NT2/D1 (cell line): ENCODE results near the gene CDK14.

Source experiments
- DNase-seq: peaks from one replicate; pipeline ENCODE4 v3.0.0-alpha.2; 2011; ENCODE audit warnings: low read depth, low spot score
- H3K27me3 ChIP-seq: 2 replicates; pipeline ENCODE4 v1.6.0; 2011; ENCODE audit warnings: mild to moderate bottlenecking; ENCODE audit not compliant: insufficient read length, insufficient read depth
- H3K36me3 ChIP-seq: 2 replicates; pipeline ENCODE4 v1.6.1; 2011; ENCODE audit warnings: mild to moderate bottlenecking, low read length, mixed read lengths; ENCODE audit not compliant: insufficient read depth, insufficient read length
- H3K4me1 ChIP-seq: 2 replicates; pipeline ENCODE4 v1.5.1; 2011; ENCODE audit not compliant: insufficient read depth, insufficient read length
- H3K4me3 ChIP-seq: 2 replicates; pipeline ENCODE4 v1.5.1; 2011; ENCODE audit warnings: low read depth; ENCODE audit not compliant: insufficient read length
- H3K9ac ChIP-seq: 2 replicates; pipeline ENCODE4 v1.6.0; 2011; ENCODE audit warnings: low read depth; ENCODE audit not compliant: insufficient read length
- H3K9me3 ChIP-seq: 2 replicates; pipeline ENCODE4 v1.5.1; 2011; ENCODE audit warnings: mild to moderate bottlenecking, low read length; ENCODE audit not compliant: insufficient read depth
- SUZ12 ChIP-seq: IDR thresholded peaks from 2 replicates; pipeline ENCODE4 v1.6.1; 2011; ENCODE audit not compliant: insufficient read length, insufficient read depth; ENCODE audit errors: extremely low read depth
- YY1 ChIP-seq: IDR thresholded peaks from 2 replicates; pipeline ENCODE4 v1.6.1; 2011; ENCODE audit not compliant: insufficient read length, insufficient read depth
- ZNF274 ChIP-seq: IDR thresholded peaks from 2 replicates; pipeline ENCODE4 v1.6.1; 2011; ENCODE audit warnings: mild to moderate bottlenecking, low read depth, low read length

The CDK14 gene

DNA sequence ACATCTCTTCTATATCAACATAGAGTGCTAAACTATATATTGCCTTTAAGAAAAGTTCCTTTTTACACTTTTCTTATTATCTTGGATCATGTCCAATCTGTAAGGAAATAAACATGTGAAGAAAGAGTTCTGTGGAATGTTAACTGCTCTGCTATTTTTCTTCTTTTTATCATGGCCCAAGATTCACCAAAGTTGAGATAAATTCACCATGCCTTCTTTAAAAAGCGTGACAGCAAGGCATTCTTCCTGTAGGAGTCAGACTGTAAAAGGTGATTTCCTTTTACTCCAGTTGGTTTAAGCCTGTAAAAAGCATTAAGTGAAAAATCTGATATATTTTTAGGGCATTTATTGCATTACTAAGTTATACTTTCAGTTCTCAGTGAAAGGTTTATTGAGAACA is 502.4 kb downstream of the CDK14 start:
- Histone ChIP-seq H3K36me3 (no peaks in the 10 kb centered on the region), H3K9ac (no peak overlapping the region), H3K4me3 (no peak overlapping the region), H3K27me3 (no peaks in the 10 kb centered on the region), H3K4me1 (no peaks in the 10 kb centered on the region), H3K9me3 (no peaks in the 10 kb centered on the region)
- TF ChIP-seq ZNF274 = no peak
- no peak for TF ChIP-seq SUZ12
- no peak for TF ChIP-seq YY1
- DNase-seq = no peak

GRCh38 chr7:91103363-91103762 is 507.2 kb downstream of the CDK14 start:
- H3K27me3 ChIP-seq = no peaks in the 10 kb centered on the region
- no peaks in the 10 kb centered on the region for H3K9me3 ChIP-seq
- H3K4me3 ChIP-seq = no peak overlapping the region
- TF ChIP-seq SUZ12 = no peak
- no peak for TF ChIP-seq ZNF274
- TF ChIP-seq YY1 = no peak
- H3K36me3 ChIP-seq = no peaks in the 10 kb centered on the region
- no peak overlapping the region for H3K9ac ChIP-seq
- H3K4me1 ChIP-seq = no peaks in the 10 kb centered on the region
- no peak for DNase-seq

- Histone ChIP-seq H3K27me3 (no peaks in the 10 kb centered on the region), H3K4me3 (no peak overlapping the region), H3K9ac (no peak overlapping the region), H3K4me1 (no peaks in the 10 kb centered on the region), H3K36me3 (no peaks in the 10 kb centered on the region), H3K9me3 (no peaks in the 10 kb centered on the region)
- TF ChIP-seq SUZ12 (no peak), YY1 (no peak), ZNF274 (no peak)
- no peak for DNase-seq
Observed at GRCh38 chr7:91107460-91107859, 511.3 kb downstream of the CDK14 start.

GRCh38 chr7:91109200-91109599 is 513.1 kb downstream of the CDK14 start:
- Histone ChIP-seq H3K9ac (no peak overlapping the region), H3K4me1 (no peaks in the 10 kb centered on the region), H3K27me3 (no peaks in the 10 kb centered on the region), H3K4me3 (no peak overlapping the region), H3K9me3 (no peaks in the 10 kb centered on the region), H3K36me3 (no peaks in the 10 kb centered on the region)
- no peak for DNase-seq
- TF ChIP-seq ZNF274 (no peak), SUZ12 (no peak), YY1 (no peak)

GRCh38 chr7:91112902-91113341 is 516.8 kb downstream of the CDK14 start:
- H3K4me3 ChIP-seq = no peak overlapping the region
- H3K9ac ChIP-seq = no peak overlapping the region
- no peaks in the 10 kb centered on the region for H3K36me3 ChIP-seq
- no peak for TF ChIP-seq SUZ12
- no peak for TF ChIP-seq YY1
- TF ChIP-seq ZNF274 = no peak
- no peak for DNase-seq
- no peaks in the 10 kb centered on the region for H3K4me1 ChIP-seq
- H3K9me3 ChIP-seq = no peaks in the 10 kb centered on the region
- H3K27me3 ChIP-seq = no peaks in the 10 kb centered on the region

DNA sequence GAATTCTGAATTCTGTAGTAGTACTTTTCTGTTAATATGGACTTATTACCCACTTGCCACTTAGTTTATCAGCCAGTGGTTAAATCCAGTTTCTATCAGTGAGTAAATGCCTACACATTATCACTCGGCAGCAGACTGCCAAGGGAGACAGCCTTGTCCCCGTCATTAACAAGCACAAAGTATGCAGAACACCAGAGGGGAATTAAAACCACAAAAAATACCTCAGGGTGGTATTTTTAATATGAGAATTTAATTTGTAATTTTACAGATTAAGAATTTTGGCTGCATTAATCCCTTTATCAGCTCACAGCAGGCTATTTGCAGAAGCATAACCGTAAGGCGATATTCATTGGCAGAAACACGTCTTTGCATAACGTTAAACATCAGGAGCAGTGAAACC is 518.1 kb downstream of the CDK14 start:
- no peak overlapping the region for H3K4me3 ChIP-seq
- H3K27me3 ChIP-seq = no peaks in the 10 kb centered on the region
- H3K9me3 ChIP-seq = no peaks in the 10 kb centered on the region
- H3K4me1 ChIP-seq = no peaks in the 10 kb centered on the region
- no peaks in the 10 kb centered on the region for H3K36me3 ChIP-seq
- no peak for DNase-seq
- TF ChIP-seq SUZ12 (no peak), YY1 (no peak), ZNF274 (no peak)
- H3K9ac ChIP-seq = no peak overlapping the region

GRCh38 chr7:91126762-91127161 is 530.6 kb downstream of the CDK14 start:
- Histone ChIP-seq H3K9ac (no peak overlapping the region), H3K9me3 (no peaks in the 10 kb centered on the region), H3K36me3 (no peaks in the 10 kb centered on the region), H3K27me3 (no peaks in the 10 kb centered on the region), H3K4me3 (no peak overlapping the region), H3K4me1 (no peaks in the 10 kb centered on the region)
- TF ChIP-seq ZNF274 (no peak), YY1 (no peak), SUZ12 (no peak)
- no peak for DNase-seq

DNA sequence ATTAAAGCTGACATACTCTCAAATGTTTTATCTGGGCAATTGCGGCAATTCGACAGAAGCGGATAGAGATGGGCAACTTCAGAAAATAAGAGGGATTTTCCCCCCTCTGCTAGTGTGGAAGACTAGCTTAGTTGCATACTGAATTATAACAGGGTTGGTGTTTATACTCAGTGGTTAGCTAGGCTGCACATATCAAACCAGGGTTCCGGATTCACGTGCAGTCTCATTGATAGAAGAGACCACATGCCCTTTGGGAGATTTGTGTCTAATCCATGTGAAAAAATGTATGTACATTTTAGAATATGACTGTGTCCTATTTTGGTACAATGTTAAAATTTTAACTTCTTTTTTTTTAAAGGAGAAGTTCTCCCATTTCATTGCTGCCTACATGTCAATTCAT is 531.2 kb downstream of the CDK14 start:
- no peaks in the 10 kb centered on the region for H3K9me3 ChIP-seq

More for the DNA sequence above, 531.2 kb downstream of the CDK14 start:
- H3K36me3 ChIP-seq = no peaks in the 10 kb centered on the region
- DNase-seq = no peak
- no peak overlapping the region for H3K4me3 ChIP-seq
- no peak overlapping the region for H3K9ac ChIP-seq
- H3K4me1 ChIP-seq = no peaks in the 10 kb centered on the region
- TF ChIP-seq ZNF274 = no peak
- no peak for TF ChIP-seq YY1
- TF ChIP-seq SUZ12 = no peak
- H3K27me3 ChIP-seq = no peaks in the 10 kb centered on the region
